Measurements from ENCODE around the gene XKR8.

DNA sequence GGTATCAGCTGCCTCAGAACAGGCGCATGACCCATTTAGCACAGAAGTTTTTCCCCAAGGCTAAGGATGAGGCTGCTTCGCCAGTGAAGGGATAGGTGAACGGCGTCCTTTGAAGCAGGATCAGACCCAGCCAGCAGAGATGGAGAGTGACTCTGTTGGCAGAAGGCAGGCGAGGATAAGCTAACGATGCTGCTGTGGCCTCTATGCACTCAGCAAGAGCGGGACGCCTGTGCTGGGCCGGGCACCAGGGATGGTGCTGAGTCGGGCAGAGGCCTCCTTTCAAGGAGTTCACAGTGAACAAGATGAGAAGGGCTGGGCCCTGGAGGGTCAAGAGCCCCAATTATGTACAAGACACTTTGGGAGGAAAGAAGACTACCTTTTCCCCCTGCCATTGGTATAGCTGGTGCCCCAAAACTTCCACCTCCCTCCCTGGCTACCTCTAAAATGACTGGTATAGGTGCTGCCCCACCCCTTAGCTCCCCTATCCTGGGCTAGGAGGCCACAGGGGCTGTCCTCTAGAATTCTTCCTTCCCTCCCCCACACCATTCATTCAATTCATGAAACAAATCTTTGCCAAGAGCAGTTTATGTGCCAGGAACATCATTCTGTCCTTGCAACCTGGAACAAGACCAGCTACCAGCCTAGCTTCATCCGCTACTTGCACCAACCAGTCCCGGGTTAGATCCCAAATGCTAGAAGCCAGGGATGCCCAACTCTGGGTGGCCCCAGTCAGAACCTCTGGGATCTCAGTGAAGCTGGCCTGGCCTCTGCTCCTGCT lies 7.5 kb downstream of the XKR8 start:
- no peak for TF ChIP-seq POLR2AphosphoS5 (IDR thresholded peaks at IDR 0.05; ENCODE audit: low read depth, low read length)
- TF ChIP-seq, protein P1, sequence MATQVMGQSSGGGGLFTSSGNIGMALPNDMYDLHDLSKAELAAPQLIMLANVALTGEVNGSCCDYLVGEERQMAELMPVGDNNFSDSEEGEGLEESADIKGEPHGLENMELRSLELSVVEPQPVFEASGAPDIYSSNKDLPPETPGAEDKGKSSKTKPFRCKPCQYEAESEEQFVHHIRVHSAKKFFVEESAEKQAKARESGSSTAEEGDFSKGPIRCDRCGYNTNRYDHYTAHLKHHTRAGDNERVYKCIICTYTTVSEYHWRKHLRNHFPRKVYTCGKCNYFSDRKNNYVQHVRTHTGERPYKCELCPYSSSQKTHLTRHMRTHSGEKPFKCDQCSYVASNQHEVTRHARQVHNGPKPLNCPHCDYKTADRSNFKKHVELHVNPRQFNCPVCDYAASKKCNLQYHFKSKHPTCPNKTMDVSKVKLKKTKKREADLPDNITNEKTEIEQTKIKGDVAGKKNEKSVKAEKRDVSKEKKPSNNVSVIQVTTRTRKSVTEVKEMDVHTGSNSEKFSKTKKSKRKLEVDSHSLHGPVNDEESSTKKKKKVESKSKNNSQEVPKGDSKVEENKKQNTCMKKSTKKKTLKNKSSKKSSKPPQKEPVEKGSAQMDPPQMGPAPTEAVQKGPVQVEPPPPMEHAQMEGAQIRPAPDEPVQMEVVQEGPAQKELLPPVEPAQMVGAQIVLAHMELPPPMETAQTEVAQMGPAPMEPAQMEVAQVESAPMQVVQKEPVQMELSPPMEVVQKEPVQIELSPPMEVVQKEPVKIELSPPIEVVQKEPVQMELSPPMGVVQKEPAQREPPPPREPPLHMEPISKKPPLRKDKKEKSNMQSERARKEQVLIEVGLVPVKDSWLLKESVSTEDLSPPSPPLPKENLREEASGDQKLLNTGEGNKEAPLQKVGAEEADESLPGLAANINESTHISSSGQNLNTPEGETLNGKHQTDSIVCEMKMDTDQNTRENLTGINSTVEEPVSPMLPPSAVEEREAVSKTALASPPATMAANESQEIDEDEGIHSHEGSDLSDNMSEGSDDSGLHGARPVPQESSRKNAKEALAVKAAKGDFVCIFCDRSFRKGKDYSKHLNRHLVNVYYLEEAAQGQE (IDR thresholded peaks at IDR 0.05; ENCODE audit: insufficient read depth in 1 of 2, low read depth in 2 of 2, low read length in 2 of 2): no peak
- TF ChIP-seq TAF1 (IDR thresholded peaks at IDR 0.05; ENCODE audit: borderline replicate concordance, insufficient read depth, low read length): no peak
- no peak for TF ChIP-seq SIN3A (IDR thresholded peaks at IDR 0.05; ENCODE audit: borderline replicate concordance, insufficient read depth, low read length)
